Measurements from ENCODE around the gene SDC3.

SDC3 gene

GRCh38 chr1:30857062-30857461, 51.5 kb downstream of the SDC3 start:
- no peak for TF ChIP-seq JUND (IDR thresholded peaks at IDR 0.05; ENCODE audit: low read depth)
- in situ Hi-C loops (cut with HindIII; ENCODE audit: low pct_unique_long_range_greater_than_20kb, low sequenced_read_pairs), result no loop called here
- no peak for DNase-seq (ENCODE audit: low read depth in 1 of 2, low spot score in 1 of 2)

- no peak for DNase-seq (ENCODE audit: low read depth in 1 of 2, low spot score in 1 of 2)
- no peak for TF ChIP-seq JUND (IDR thresholded peaks at IDR 0.05; ENCODE audit: low read depth)
- in situ Hi-C loops (cut with HindIII; ENCODE audit: low pct_unique_long_range_greater_than_20kb, low sequenced_read_pairs), result no loop called here
These were observed 52.2 kb downstream of the SDC3 start for GRCh38 chr1:30856260-30856790.

- in situ Hi-C loops (cut with HindIII; ENCODE audit: low pct_unique_long_range_greater_than_20kb, low sequenced_read_pairs), result no loop called here
- no peak for TF ChIP-seq JUND (IDR thresholded peaks at IDR 0.05; ENCODE audit: low read depth)
- no peak for DNase-seq (ENCODE audit: low read depth in 1 of 2, low spot score in 1 of 2)
These were observed 52.8 kb downstream of the SDC3 start for GRCh38 chr1:30855686-30856259.

- no peak for TF ChIP-seq JUND (IDR thresholded peaks at IDR 0.05; ENCODE audit: low read depth)
- DNase-seq (ENCODE audit: low read depth in 1 of 2, low spot score in 1 of 2), result no peak
- in situ Hi-C loops (cut with HindIII; ENCODE audit: low pct_unique_long_range_greater_than_20kb, low sequenced_read_pairs), result no loop called here
These were observed 55.2 kb downstream of the SDC3 start for GRCh38 chr1:30853350-30853749.

GRCh38 chr1:30852026-30852425, 56.5 kb downstream of the SDC3 start:
- TF ChIP-seq JUND (IDR thresholded peaks at IDR 0.05; ENCODE audit: low read depth), result no peak
- DNase-seq (ENCODE audit: low read depth in 1 of 2, low spot score in 1 of 2), result no peak
- in situ Hi-C loops (cut with HindIII; ENCODE audit: low pct_unique_long_range_greater_than_20kb, low sequenced_read_pairs), result no loop called here

- DNase-seq (ENCODE audit: low read depth in 1 of 2, low spot score in 1 of 2), result no peak
- no peak for TF ChIP-seq JUND (IDR thresholded peaks at IDR 0.05; ENCODE audit: low read depth)
- in situ Hi-C loops (cut with HindIII; ENCODE audit: low pct_unique_long_range_greater_than_20kb, low sequenced_read_pairs), result no loop called here
These were observed 57.3 kb downstream of the SDC3 start for GRCh38 chr1:30851286-30851685.

GRCh38 chr1:30850607-30851006, 58.0 kb downstream of the SDC3 start:
- no peak for TF ChIP-seq JUND (IDR thresholded peaks at IDR 0.05; ENCODE audit: low read depth)
- in situ Hi-C loops (cut with HindIII; ENCODE audit: low pct_unique_long_range_greater_than_20kb, low sequenced_read_pairs), result no loop called here
- no peak for DNase-seq (ENCODE audit: low read depth in 1 of 2, low spot score in 1 of 2)

- in situ Hi-C loops (cut with HindIII; ENCODE audit: low pct_unique_long_range_greater_than_20kb, low sequenced_read_pairs), result no loop called here
- DNase-seq (ENCODE audit: low read depth in 1 of 2, low spot score in 1 of 2), result no peak
- TF ChIP-seq JUND (IDR thresholded peaks at IDR 0.05; ENCODE audit: low read depth), result no peak
These were observed 60.4 kb downstream of the SDC3 start for GRCh38 chr1:30848130-30848529.

- in situ Hi-C loops (cut with HindIII; ENCODE audit: low pct_unique_long_range_greater_than_20kb, low sequenced_read_pairs), result no loop called here
- DNase-seq (ENCODE audit: low read depth in 1 of 2, low spot score in 1 of 2), result no peak
These were observed 61.1 kb downstream of the SDC3 start for GRCh38 chr1:30847358-30847972.

GRCh38 chr1:30846587-30846986, 62.0 kb downstream of the SDC3 start:
- TF ChIP-seq JUND (IDR thresholded peaks at IDR 0.05; ENCODE audit: low read depth), result no peak
- in situ Hi-C loops (cut with HindIII; ENCODE audit: low pct_unique_long_range_greater_than_20kb, low sequenced_read_pairs), result no loop called here
- DNase-seq (ENCODE audit: low read depth in 1 of 2, low spot score in 1 of 2), result no peak

More at GRCh38 chr1:30847358-30847972, 61.1 kb downstream of the SDC3 start:
- no peak for TF ChIP-seq JUND (IDR thresholded peaks at IDR 0.05; ENCODE audit: low read depth)

- in situ Hi-C loops (cut with HindIII; ENCODE audit: low pct_unique_long_range_greater_than_20kb, low sequenced_read_pairs), result no loop called here
- DNase-seq (ENCODE audit: low read depth in 1 of 2, low spot score in 1 of 2), result no peak
- no peak for TF ChIP-seq JUND (IDR thresholded peaks at IDR 0.05; ENCODE audit: low read depth)
These were observed 62.7 kb downstream of the SDC3 start for GRCh38 chr1:30845904-30846290.

GRCh38 chr1:30845237-30845903, 63.2 kb downstream of the SDC3 start:
- no peak for TF ChIP-seq JUND (IDR thresholded peaks at IDR 0.05; ENCODE audit: low read depth)
- no peak for DNase-seq (ENCODE audit: low read depth in 1 of 2, low spot score in 1 of 2)

GRCh38 chr1:30844631-30845030, 63.9 kb downstream of the SDC3 start:
- DNase-seq (ENCODE audit: low read depth in 1 of 2, low spot score in 1 of 2), result no peak
- in situ Hi-C loops (cut with HindIII; ENCODE audit: low pct_unique_long_range_greater_than_20kb, low sequenced_read_pairs), result no loop called here
- no peak for TF ChIP-seq JUND (IDR thresholded peaks at IDR 0.05; ENCODE audit: low read depth)

More at GRCh38 chr1:30845237-30845903, 63.2 kb downstream of the SDC3 start:
- in situ Hi-C loops (cut with HindIII; ENCODE audit: low pct_unique_long_range_greater_than_20kb, low sequenced_read_pairs), result no loop called here
